SK-N-SH treated with all-trans-retinoic acid at 6 μM for 48 hours (cell line): ENCODE measurements around the gene CPT1B.

Experiments used
- ATAC-seq: fragments of 200-7000 bp; cut with Tn5 transposase; 3 replicates; pipeline ENCODE4 v1.9.1; 2020; ENCODE audit warnings: mild to moderate bottlenecking, moderate library complexity
- ARNTL ChIP-seq: fragments of 450-650 bp; formaldehyde crosslinking; IDR thresholded peaks from 2 replicates; pipeline ENCODE4 v1.5.0; 2020; ENCODE audit warnings: low read depth, mild to moderate bottlenecking, moderate library complexity, borderline replicate concordance
- BACH2 ChIP-seq: fragments of 250-450 bp; sonication (Bioruptor Pico); IDR thresholded peaks from 2 replicates; pipeline ENCODE4 v1.9.0; 2021; ENCODE audit warnings: mild to moderate bottlenecking, borderline replicate concordance
- ESRRG ChIP-seq: fragments of 250-450 bp; sonication (Bioruptor Pico); IDR thresholded peaks from 2 replicates; pipeline ENCODE4 v1.6.1; 2021; ENCODE audit warnings: mild to moderate bottlenecking
- GLIS3 ChIP-seq: fragments of 250-450 bp; sonication (Bioruptor Pico); IDR thresholded peaks from 2 replicates; pipeline ENCODE4 v1.5.0; 2020; ENCODE audit warnings: mild to moderate bottlenecking, moderate library complexity
- ISL1 ChIP-seq: fragments of 250-450 bp; sonication (Bioruptor Pico); IDR thresholded peaks from 2 replicates; pipeline ENCODE4 v2.1.2; 2022; ENCODE audit warnings: mild to moderate bottlenecking, moderate library complexity
- OSR1 ChIP-seq: fragments of 250-450 bp; sonication (Bioruptor Pico); IDR thresholded peaks from 2 replicates; pipeline ENCODE4 v1.8.0; 2022; ENCODE audit warnings: moderate library complexity, mild to moderate bottlenecking, inconsistent platforms
- PATZ1 ChIP-seq: fragments of 250-450 bp; sonication (Bioruptor Pico); IDR thresholded peaks from 2 replicates; pipeline ENCODE4 v1.8.0; 2020; ENCODE audit warnings: mild to moderate bottlenecking, moderate library complexity, borderline replicate concordance
- PPARA ChIP-seq: fragments of 250-450 bp; sonication (Bioruptor Pico); IDR thresholded peaks from 2 replicates; pipeline ENCODE4 v1.5.0; 2020; ENCODE audit warnings: mild to moderate bottlenecking, borderline replicate concordance
- RARB ChIP-seq: fragments of 250-450 bp; sonication (Bioruptor Pico); IDR thresholded peaks from 2 replicates; pipeline ENCODE4 v1.8.0; 2021; ENCODE audit warnings: mild to moderate bottlenecking, moderate library complexity
- SNAI2 ChIP-seq: fragments of 250-450 bp; sonication (Bioruptor Pico); IDR thresholded peaks from 2 replicates; pipeline ENCODE4 v1.5.0; 2020; ENCODE audit warnings: mild to moderate bottlenecking, moderate library complexity
- TCF4 ChIP-seq: fragments of 250-450 bp; sonication (Bioruptor Pico); IDR thresholded peaks from 2 replicates; pipeline ENCODE4 v1.8.0; 2021; ENCODE audit warnings: mild to moderate bottlenecking, moderate library complexity, borderline replicate concordance
- TOX ChIP-seq: fragments of 250-450 bp; sonication (Bioruptor Pico); IDR thresholded peaks from 2 replicates; pipeline ENCODE4 v1.8.0; 2021; ENCODE audit warnings: mild to moderate bottlenecking, moderate library complexity, borderline replicate concordance
- TSHZ2 ChIP-seq: fragments of 250-450 bp; sonication (Bioruptor Pico); IDR thresholded peaks from 2 replicates; pipeline ENCODE4 v1.5.0; 2020; ENCODE audit warnings: mild to moderate bottlenecking, moderate library complexity
- ZC3H10 ChIP-seq: fragments of 250-450 bp; sonication (Bioruptor Pico); IDR thresholded peaks from 2 replicates; pipeline ENCODE4 v1.5.1; 2021; ENCODE audit warnings: mild to moderate bottlenecking, moderate library complexity
- ZFP3 ChIP-seq: fragments of 250-450 bp; sonication (Bioruptor Pico); IDR thresholded peaks from 2 replicates; pipeline ENCODE4 v1.5.0; 2020; ENCODE audit warnings: mild to moderate bottlenecking, moderate library complexity
- ZFP30 ChIP-seq: fragments of 450-650 bp; formaldehyde crosslinking; IDR thresholded peaks from 2 replicates; pipeline ENCODE4 v1.5.0; 2022; ENCODE audit warnings: mild to moderate bottlenecking, moderate library complexity
- ZNF565 ChIP-seq: fragments of 450-650 bp; formaldehyde crosslinking; conservative IDR thresholded peaks from 2 replicates; pipeline ENCODE4 v1.5.0; 2020; ENCODE audit warnings: low read depth, mild to moderate bottlenecking, moderate library complexity
- ZNF8 ChIP-seq: fragments of 450-650 bp; formaldehyde crosslinking; IDR thresholded peaks from 2 replicates; pipeline ENCODE4 v1.5.0; 2020; ENCODE audit warnings: mild to moderate bottlenecking, moderate library complexity
- TF ChIP-seq, protein P1 (sequence below): fragments of 250-450 bp; sonication (Bioruptor Pico); IDR thresholded peaks from 2 replicates; pipeline ENCODE4 v1.5.1; 2021; ENCODE audit warnings: mild to moderate bottlenecking, moderate library complexity
- TF ChIP-seq, protein P2 (sequence below): fragments of 250-450 bp; sonication (Bioruptor Pico); IDR thresholded peaks from 2 replicates; pipeline ENCODE4 v1.8.0; 2021; ENCODE audit warnings: low read depth, mild to moderate bottlenecking, moderate library complexity, borderline replicate concordance

Gene CPT1B

DNA sequence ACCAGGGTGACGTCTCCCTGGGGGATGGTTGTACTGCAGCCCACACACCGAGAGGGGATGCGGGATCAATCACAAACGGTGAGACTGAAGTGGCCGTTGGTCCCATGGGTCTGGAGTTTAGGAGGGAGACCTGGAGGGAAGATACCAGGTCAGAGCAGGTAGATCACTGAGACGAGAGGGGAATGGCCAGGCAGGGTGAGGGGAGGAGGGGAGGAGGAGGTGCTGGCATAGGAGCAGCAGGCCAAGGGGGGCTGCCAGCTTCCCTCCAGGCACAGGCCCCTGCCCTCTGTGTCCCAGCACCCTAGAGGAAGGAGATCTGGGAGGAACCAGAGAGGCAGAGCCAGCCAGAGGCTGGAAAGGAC lies 29.4 kb upstream of the CPT1B start:
- TF ChIP-seq GLIS3 (no peak), OSR1 (CRISPR knock-in tag) (no peak), TSHZ2 (CRISPR knock-in tag) (no peak), PPARA (CRISPR knock-in tag) (no peak), RARB (CRISPR knock-in tag) (no peak), ARNTL (CRISPR knock-in tag) (no peak), ZFP3 (CRISPR knock-in tag) (no peak), TCF4 (CRISPR knock-in tag) (no peak)
- TF ChIP-seq, protein P1, sequence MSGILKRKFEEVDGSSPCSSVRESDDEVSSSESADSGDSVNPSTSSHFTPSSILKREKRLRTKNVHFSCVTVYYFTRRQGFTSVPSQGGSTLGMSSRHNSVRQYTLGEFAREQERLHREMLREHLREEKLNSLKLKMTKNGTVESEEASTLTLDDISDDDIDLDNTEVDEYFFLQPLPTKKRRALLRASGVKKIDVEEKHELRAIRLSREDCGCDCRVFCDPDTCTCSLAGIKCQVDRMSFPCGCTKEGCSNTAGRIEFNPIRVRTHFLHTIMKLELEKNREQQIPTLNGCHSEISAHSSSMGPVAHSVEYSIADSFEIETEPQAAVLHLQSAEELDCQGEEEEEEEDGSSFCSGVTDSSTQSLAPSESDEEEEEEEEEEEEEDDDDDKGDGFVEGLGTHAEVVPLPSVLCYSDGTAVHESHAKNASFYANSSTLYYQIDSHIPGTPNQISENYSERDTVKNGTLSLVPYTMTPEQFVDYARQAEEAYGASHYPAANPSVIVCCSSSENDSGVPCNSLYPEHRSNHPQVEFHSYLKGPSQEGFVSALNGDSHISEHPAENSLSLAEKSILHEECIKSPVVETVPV (CRISPR knock-in tag) = no peak
- ATAC-seq = no peak

DNA sequence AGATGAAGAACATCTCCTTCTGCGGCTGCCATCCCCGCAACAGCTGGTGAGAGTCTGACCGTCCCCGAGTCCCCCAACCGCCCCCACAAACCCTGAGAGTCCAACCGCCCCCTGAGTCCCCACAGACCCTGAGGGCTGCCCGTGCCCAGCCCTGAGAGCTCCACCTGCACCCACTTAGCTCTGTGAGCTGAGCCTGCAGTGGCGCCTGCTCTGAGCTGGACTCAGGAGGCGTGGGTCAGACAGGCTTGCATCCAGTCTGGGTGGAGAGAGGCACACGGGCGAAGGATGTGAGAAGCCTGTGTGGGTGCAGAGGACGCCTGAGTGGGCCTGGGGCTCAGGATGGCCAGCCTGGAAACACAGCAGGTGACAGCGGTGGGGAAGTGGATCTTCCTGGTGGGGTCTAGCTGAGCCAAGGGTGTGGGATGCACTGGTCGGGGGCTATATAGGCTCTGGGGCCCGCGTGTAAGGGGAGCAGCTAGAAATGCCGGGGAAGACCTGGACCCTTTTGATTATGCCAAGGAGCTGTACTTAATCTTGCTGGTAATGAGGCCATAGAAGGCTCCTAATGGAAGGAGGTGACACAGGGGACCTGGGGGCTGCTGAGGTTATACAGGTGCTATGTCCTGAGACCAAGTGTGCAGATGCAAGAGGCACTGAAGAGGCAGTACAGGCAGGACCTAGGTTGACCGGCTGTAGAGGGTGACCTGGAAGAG lies 28.9 kb upstream of the CPT1B start:
- no peak for TF ChIP-seq RARB (CRISPR knock-in tag)
- no peak for TF ChIP-seq SNAI2 (CRISPR knock-in tag)
- TF ChIP-seq ARNTL (CRISPR knock-in tag) = no peak
- TF ChIP-seq ZC3H10 (CRISPR knock-in tag) = no peak
- no peak for TF ChIP-seq PPARA (CRISPR knock-in tag)
- no peak for TF ChIP-seq BACH2 (CRISPR knock-in tag)
- no peak for TF ChIP-seq ZNF8 (CRISPR knock-in tag)
- TF ChIP-seq, protein P2, sequence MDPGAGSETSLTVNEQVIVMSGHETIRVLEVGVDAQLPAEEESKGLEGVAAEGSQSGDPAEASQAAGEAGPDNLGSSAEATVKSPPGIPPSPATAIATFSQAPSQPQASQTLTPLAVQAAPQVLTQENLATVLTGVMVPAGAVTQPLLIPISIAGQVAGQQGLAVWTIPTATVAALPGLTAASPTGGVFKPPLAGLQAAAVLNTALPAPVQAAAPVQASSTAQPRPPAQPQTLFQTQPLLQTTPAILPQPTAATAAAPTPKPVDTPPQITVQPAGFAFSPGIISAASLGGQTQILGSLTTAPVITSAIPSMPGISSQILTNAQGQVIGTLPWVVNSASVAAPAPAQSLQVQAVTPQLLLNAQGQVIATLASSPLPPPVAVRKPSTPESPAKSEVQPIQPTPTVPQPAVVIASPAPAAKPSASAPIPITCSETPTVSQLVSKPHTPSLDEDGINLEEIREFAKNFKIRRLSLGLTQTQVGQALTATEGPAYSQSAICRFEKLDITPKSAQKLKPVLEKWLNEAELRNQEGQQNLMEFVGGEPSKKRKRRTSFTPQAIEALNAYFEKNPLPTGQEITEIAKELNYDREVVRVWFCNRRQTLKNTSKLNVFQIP = no peak
- no peak for TF ChIP-seq ZNF565

DNA sequence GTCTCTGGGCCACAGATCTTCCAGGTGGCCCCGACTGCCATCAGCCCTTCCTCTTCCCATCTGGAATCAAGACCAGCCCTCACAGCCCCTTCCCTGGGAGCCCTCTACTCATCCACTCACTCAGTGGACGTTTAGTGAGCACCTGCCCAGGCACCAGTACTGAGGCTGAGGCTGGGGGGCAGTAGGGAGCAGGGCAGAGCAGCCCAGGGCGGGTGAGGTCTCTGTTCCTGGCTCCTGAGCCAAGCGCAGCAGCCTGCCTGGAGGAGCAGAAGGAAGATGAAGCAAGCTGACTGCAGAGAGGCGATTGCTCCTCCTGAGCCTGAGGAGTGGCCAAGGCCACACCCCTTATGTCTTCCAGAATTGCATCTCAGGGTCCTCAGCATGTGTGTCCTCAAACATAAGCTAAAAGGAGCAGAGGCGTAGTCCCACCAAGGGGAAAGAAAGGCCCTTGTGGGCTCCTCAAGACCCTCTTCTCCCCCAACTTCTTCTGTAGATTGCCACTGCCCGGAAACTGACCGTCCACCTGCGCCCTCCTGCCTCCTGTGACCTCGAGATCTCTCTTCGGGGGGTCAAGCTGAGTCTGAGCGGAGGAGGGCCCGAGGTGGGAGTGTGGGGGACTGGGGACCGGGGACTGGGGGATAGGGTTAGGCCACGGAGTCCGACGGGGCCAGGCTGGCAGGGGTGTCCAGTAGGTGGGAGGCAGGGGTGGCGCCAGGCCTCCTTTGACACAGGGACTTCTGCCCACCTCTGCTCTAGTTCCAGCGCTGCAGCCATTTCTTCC lies 28.1 kb upstream of the CPT1B start:
- no peak for ATAC-seq

More for the DNA sequence above, 28.9 kb upstream of the CPT1B start:
- ATAC-seq = no peak

More for the DNA sequence above, 28.1 kb upstream of the CPT1B start:
- no peak for TF ChIP-seq PPARA (CRISPR knock-in tag)
- no peak for TF ChIP-seq PATZ1 (CRISPR knock-in tag)
- TF ChIP-seq TOX (CRISPR knock-in tag) = no peak
- TF ChIP-seq ZFP30 (CRISPR knock-in tag) = no peak
- no peak for TF ChIP-seq TCF4 (CRISPR knock-in tag)
- TF ChIP-seq, protein P2 = no peak
- TF ChIP-seq TSHZ2 (CRISPR knock-in tag) = no peak
- TF ChIP-seq ARNTL (CRISPR knock-in tag) = no peak
- no peak for TF ChIP-seq ESRRG (CRISPR knock-in tag)
- no peak for TF ChIP-seq OSR1 (CRISPR knock-in tag)
- no peak for TF ChIP-seq ISL1
- TF ChIP-seq BACH2 (CRISPR knock-in tag) = no peak
